ENCODE data around the gene GIPC1. TPM values are rescaled to one million over a fixed set of nuclear protein-coding genes. Genes with fewer than 3 reads are reported as not detected.

The GIPC1 gene
- total RNA-seq, 4 donors from 2014 or later, result 14.1 to 70.0 (median 36.3) TPM

DNA sequence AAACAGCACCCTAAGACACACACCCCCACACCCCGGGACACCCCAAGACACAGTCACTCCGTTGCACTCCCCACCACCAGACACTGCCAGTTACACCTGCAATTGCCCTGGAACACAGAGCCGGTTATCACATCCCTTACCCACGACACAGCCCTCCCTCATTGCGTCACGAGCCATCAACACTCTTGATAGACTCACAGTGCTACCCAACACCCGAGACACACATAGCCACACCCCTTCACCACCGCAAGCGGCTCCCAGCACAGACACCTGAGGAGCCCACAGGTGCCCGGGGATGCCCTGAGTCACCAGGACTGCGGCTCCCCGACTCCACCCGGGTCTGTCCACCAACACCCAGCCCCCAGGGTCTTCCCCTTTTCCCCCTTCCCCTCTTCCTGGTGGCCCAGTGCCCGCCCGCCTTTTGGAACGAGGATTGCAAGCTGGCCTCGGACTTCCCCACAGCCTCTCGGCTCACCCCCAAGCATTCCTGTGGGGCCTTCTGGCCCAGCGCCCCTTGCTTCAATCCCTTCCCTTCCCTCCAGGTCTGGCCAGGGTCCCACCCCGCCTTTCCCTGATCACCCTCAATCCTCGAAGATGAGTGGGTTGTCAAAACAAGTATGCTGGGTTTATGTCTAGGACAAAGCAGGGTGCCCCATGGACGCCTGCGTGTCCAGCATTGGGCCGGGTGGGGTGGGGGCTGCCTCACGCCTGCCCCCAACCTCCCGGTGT lies 19.1 kb downstream of the GIPC1 start:
- Histone ChIP-seq H3K36me3 (no peaks in the 10 kb centered on the region), H3K4me1 (peaks cover 0 to 14% of the 10 kb centered on the region in 2 donors), H3K9me3 (no peaks in the 10 kb centered on the region), H3K27ac (peak overlapping the region; percentile 17 to 37), H3K27me3 (peaks cover 0 to 8% of the 10 kb centered on the region in 2 donors), H3K4me3 (no peak overlapping the region)
- DNase-seq, result peak in 1 of 2 donors; percentile 47
- intact Hi-C loops (cut with DNase I; ENCODE audit: low total_unique reads), result no loop called here
- no peak for TF ChIP-seq POLR2A (IDR thresholded peaks at IDR 0.05)
- TF ChIP-seq, protein P1, sequence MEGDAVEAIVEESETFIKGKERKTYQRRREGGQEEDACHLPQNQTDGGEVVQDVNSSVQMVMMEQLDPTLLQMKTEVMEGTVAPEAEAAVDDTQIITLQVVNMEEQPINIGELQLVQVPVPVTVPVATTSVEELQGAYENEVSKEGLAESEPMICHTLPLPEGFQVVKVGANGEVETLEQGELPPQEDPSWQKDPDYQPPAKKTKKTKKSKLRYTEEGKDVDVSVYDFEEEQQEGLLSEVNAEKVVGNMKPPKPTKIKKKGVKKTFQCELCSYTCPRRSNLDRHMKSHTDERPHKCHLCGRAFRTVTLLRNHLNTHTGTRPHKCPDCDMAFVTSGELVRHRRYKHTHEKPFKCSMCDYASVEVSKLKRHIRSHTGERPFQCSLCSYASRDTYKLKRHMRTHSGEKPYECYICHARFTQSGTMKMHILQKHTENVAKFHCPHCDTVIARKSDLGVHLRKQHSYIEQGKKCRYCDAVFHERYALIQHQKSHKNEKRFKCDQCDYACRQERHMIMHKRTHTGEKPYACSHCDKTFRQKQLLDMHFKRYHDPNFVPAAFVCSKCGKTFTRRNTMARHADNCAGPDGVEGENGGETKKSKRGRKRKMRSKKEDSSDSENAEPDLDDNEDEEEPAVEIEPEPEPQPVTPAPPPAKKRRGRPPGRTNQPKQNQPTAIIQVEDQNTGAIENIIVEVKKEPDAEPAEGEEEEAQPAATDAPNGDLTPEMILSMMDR (IDR thresholded peaks at IDR 0.05), result no peak

DNA sequence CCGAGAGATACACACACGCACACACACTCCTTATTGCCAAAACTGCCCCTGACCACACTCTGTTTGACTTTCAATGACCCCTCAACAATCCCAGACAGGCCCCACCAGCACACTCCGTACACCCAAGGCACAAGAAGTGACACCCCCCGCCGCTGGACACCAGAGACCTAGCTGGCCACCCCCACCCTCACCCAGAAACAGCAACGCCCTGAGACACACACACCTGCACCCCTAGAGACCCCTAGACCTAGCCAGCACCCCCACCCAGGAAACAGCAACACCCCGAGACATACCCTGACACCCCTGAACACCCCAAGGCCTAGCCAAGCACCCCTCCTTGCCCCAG lies 19.6 kb downstream of the GIPC1 start:
- peaks cover 0 to 8% of the 10 kb centered on the region in 2 donors for H3K27me3 ChIP-seq
- no peak for DNase-seq
- TF ChIP-seq, protein P1 (IDR thresholded peaks at IDR 0.05), result no peak
- no peaks in the 10 kb centered on the region for H3K9me3 ChIP-seq
- intact Hi-C loops (cut with DNase I; ENCODE audit: low total_unique reads), result no loop called here
- H3K27ac ChIP-seq, result no peak overlapping the region
- H3K4me1 ChIP-seq, result peaks cover 0 to 14% of the 10 kb centered on the region in 2 donors
- H3K4me3 ChIP-seq, result no peak overlapping the region
- H3K36me3 ChIP-seq, result no peaks in the 10 kb centered on the region

DNA sequence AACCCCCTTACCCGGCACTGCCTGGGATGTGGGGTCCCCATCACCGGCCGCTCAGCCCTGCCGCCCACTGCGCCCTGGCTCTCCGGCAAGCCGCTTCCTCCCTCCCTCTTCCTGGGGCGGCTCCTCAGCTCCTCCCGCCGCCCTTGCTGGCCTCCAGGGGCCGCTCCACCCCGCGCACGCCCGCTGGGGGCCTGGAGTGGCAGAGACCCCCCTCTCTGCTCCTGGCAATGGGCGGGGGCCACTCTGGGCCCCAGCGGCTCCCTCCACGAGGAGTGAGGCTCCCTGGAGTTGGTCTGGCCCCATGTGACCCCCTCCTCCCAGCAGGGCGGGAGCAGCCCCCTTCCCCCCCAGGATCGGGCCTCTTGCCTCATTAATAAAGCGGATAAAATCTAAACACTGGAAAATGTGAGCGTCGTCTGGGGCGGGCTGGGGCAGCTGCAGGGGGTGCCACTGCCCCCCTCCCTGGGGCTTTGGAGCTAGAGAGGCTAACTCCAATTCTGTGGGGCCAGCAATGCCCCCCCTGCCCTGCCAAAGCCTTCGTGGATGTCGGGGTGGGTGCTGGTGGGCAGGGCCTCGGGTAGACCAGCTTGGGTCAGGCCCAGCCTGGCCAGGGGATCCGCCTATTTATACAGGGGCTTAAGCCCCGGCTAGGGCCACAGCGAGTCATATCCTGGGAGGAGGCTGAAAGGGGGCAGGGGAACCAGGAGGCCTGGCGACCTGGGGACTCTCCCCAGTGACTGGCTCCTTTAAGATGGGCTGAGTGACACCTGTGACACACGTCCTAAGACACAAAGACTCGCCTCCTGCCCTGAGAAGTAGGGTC lies 20.5 kb downstream of the GIPC1 start, which contains the start of gene PTGER1:
Gene PTGER1 (minus strand): TSS at position 104 of the 823 bp plus-strand sequence. CDS start 1,034 bp downstream, outside the sequence.
- no peak for DNase-seq
- intact Hi-C loops (cut with DNase I; ENCODE audit: low total_unique reads), result no loop called here
- H3K4me1 ChIP-seq, result peaks cover 0 to 14% of the 10 kb centered on the region in 2 donors
- peak within 1 kb of the TSS; percentile 2 to 5 for H3K27ac ChIP-seq
- no peaks in the 10 kb centered on the region for H3K36me3 ChIP-seq
- no peak within 1 kb of the TSS for H3K4me3 ChIP-seq
- no peaks in the 10 kb centered on the region for H3K9me3 ChIP-seq
- H3K27me3 ChIP-seq, result peaks cover 0 to 8% of the 10 kb centered on the region in 2 donors
- no peak for TF ChIP-seq POLR2A (IDR thresholded peaks at IDR 0.05)
- TF ChIP-seq, protein P1 (IDR thresholded peaks at IDR 0.05), result peak in 2 of 4 experiments; percentile 35 to 39

DNA sequence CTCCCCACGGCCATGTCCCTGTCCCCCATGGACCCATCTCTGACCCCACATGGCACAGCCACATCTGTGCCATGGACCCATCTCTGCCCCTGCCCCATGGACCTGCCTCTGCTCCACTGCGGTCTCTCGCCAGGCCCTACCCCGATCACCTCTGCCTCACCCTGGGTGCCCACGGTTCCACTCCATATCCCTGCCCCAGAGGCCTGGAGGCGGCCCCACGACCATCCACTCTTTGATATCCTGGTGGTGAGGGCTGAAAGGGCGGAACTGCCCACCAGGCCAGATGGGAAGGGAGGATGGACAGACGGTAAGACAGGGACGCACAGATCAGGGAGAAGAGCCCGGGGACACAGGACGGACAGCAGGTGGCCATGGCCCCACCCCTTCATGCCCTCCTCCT lies 21.1 kb downstream of the GIPC1 start:
- TF ChIP-seq, protein P1 (IDR thresholded peaks at IDR 0.05), result no peak
- TF ChIP-seq POLR2A (IDR thresholded peaks at IDR 0.05), result no peak
- Histone ChIP-seq H3K36me3 (no peaks in the 10 kb centered on the region), H3K4me1 (peaks cover 0 to 14% of the 10 kb centered on the region in 2 donors), H3K27me3 (peaks cover 0 to 8% of the 10 kb centered on the region in 2 donors), H3K27ac (peak overlapping the region in 1 of 2 donors; percentile 2), H3K9me3 (no peaks in the 10 kb centered on the region), H3K4me3 (no peak overlapping the region)
- intact Hi-C loops (cut with DNase I; ENCODE audit: low total_unique reads), result no loop called here
- DNase-seq, result no peak
